Testis (tissue), 2 donors: ENCODE measurements around the gene NTM.

Source experiments
- POLR2A ChIP-seq: fragments of 450-650 bp; IDR thresholded peaks from one replicate; pipeline ENCODE4 v1.6.1; 2017; ENCODE audit warnings: antibody characterized with exemption, mild to moderate bottlenecking, moderate library complexity
- TF ChIP-seq, protein P1 (sequence below), 3 experiments: fragments of 450-650 bp in 2 of 3; fragments of 200-600 bp in 1 of 3; sonication (generic) in 1 of 3; IDR thresholded peaks; one replicate each; pipeline ENCODE4 v1.5.1; 2016 to 2019; ENCODE audit warnings: antibody characterized with exemption in 3 of 3, mild to moderate bottlenecking in 2 of 3, moderate library complexity in 1 of 3

DNA sequence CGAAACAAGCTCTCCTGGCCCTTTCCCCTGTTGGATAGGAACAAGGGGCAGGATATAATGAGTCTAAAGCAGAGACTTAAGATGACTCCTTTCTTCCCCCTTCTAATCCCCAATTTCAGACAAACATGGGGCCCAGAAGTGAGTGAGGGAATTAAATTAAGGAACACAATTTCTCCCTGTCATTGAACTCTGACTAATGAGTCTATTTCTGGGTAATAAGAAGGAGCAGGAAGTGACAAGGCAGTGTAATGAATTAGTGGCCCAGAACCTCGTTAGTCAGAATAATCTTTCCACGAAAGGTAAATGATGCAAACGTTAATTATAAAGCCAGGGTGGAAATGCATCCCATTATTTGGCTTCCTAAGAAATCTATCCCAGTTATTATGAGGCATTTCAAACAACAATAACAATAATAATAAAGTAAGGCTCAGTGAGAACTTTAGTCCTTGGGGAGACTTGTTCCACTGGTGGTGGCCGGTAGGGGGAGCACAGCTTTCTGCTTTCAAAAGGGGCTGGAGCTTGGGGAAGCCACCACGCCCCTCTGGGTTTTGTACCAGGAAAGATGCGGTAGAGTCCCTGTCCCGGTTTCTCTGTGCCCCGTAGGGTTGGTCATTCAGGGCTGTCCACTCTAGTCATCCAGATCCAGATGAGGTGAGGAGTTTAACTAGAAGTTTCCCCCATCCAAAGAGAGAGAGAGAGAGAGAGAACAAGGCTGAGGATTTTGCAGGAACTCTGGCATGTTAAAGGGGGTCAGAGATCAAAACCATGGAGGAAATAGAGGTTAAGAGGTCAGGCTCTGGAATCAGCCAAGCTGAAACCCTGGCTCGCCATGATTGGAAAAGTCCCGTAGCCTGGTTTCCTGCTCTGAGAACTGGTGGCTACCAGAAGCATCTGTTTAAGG is 298.3 kb downstream of the NTM start:
- TF ChIP-seq, protein P1, sequence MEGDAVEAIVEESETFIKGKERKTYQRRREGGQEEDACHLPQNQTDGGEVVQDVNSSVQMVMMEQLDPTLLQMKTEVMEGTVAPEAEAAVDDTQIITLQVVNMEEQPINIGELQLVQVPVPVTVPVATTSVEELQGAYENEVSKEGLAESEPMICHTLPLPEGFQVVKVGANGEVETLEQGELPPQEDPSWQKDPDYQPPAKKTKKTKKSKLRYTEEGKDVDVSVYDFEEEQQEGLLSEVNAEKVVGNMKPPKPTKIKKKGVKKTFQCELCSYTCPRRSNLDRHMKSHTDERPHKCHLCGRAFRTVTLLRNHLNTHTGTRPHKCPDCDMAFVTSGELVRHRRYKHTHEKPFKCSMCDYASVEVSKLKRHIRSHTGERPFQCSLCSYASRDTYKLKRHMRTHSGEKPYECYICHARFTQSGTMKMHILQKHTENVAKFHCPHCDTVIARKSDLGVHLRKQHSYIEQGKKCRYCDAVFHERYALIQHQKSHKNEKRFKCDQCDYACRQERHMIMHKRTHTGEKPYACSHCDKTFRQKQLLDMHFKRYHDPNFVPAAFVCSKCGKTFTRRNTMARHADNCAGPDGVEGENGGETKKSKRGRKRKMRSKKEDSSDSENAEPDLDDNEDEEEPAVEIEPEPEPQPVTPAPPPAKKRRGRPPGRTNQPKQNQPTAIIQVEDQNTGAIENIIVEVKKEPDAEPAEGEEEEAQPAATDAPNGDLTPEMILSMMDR (IDR thresholded peaks at IDR 0.05): peak in 2 of 3 experiments; percentile 32 to 49
- TF ChIP-seq POLR2A: no peak
